ENCODE data around the gene TMIE. TPM values are rescaled to one million over a fixed set of nuclear protein-coding genes. Genes with fewer than 3 reads are reported as not detected.
A peak's percentile ranks its signal among the peaks of the same experiment; 100 is the strongest.

The TMIE gene
- total RNA-seq, 2 experiments from 2014 or later: 0.93 to 1.3 TPM

DNA sequence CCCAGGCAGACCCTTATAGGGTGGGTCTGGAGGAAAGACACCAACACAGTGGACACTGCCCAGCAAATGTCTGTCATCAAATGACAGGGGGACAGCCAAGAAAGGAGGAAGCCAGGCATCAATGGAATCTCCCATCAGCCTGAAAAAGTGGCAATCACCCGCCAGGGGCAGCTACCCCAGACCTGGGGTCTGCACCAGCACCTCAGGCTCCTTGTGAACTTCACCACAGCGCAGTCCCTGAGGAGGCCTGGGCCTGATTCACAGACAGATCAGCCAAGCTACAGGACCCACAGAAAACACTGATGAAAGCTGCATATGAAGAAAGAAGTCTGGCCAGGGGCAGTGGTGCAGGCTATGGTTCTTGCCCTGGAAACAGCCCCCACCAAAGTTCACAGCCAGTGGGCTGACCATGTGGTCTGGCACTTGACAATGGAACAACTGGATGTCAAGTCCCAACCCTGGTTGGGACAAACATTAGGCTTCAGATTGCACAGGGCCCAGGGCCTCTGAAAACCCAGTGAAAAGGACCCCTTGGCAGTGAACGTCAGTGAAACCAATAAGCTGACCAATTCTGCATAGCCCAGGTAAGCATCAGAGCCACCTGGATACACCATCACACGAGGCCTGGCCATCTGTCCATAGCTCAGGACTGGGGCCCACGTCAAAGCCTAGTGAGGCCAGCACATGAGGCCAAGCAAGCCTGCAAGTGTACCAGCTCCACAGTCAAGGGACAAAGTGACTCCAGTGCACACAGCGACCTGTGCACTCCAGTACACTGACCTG lies 36.8 kb upstream of the TMIE start:
- intact Hi-C loops (cut with micrococcal nuclease): no loop called here
- ChIA-PET POLR2A (no interaction called here), CTCF (no interaction called here)
- H3K36me3 Mint-ChIP-seq: no peaks in the 10 kb centered on the region
- DNase-seq: peak; percentile 3
- H3K4me3 Mint-ChIP-seq: no peak overlapping the region
- no peaks in the 10 kb centered on the region for H3K9me3 Mint-ChIP-seq
- H3K27me3 Mint-ChIP-seq: no peaks in the 10 kb centered on the region
- H3K27ac Mint-ChIP-seq: no peak overlapping the region
- no peaks in the 10 kb centered on the region for H3K4me1 Mint-ChIP-seq (ENCODE audit: low read depth)

DNA sequence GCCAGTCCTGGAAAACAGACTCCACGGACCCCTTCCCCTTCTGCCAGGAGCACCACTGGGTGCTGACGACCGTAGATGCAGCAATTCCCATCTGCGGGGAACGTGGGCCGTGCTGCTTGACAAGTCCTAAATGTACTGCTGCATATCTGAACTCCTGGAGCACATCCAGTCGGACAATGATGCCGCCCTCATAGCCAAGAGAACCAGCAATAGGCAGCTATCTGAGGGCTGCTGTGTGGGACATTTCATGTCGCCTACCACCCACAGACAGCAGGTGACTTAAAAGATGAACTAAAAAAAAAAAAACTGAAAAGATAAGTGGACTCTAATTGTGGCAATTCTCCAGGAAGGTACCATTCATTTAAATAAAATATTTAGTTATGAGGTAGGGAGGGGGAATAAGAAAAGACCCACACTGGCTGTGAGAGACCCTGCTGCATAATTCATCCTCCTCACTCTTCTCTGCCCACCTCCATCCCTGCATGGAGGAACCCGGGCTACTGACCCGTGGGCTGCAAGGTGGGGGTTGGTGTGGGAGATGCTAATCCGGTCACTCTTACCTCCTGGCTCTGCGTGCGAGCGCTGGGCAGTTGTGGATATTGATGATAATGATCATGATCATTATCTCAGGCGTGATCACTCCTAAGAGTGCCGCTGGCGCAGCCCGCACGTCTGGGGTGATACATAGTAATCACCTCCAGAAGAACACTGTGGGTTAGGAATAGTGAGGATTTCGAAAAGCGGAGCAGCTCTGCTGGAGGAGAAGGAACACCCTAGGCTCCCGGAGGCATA lies 36.0 kb upstream of the TMIE start:
- no peaks in the 10 kb centered on the region for H3K9me3 Mint-ChIP-seq
- no peaks in the 10 kb centered on the region for H3K36me3 Mint-ChIP-seq
- H3K27ac Mint-ChIP-seq: no peak overlapping the region
- H3K27me3 Mint-ChIP-seq: no peaks in the 10 kb centered on the region
- no peaks in the 10 kb centered on the region for H3K4me1 Mint-ChIP-seq (ENCODE audit: low read depth)
- intact Hi-C loops (cut with micrococcal nuclease): no loop called here
- H3K4me3 Mint-ChIP-seq: no peak overlapping the region
- CTCF ChIA-PET: no interaction called here
- POLR2A ChIA-PET: no interaction called here
- no peak for DNase-seq

DNA sequence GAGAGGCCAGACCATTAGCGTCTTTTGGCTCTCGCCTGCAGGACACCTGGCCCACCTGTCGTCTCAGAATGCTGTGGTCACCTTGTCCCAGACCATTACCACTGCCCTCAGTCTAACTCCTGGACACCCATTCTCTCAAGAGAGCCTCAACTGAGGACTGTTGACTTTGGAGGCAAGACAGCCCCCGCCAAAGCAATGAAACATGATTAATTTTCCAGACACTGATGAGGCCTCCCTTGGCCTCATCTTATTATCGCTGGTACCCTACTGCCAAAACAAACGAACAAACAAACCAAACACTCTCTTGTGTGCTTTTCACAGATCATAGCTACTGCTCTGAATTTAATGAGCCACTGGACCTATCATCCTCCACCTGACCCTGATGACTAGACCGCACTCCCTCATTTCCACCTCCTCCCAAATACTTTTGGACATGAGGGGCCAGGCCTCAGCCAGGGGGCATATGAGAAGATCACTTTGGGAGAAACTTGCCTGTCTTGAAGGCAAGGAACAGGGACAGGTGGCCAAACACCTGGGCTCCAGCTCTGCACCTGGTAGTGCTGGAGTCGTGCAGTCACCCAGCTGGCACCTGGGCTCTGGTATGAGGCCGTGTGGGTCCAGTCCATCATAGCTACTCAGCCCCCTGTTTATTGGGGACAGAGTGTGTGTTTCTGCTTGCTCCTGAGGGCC lies 35.3 kb upstream of the TMIE start:
- no peaks in the 10 kb centered on the region for H3K36me3 Mint-ChIP-seq
- intact Hi-C loops (cut with micrococcal nuclease): no loop called here
- H3K9me3 Mint-ChIP-seq: no peaks in the 10 kb centered on the region
- no peaks in the 10 kb centered on the region for H3K4me1 Mint-ChIP-seq (ENCODE audit: low read depth)
- DNase-seq: peak; percentile 2
- H3K27me3 Mint-ChIP-seq: no peaks in the 10 kb centered on the region
- CTCF ChIA-PET: interaction anchor here (1.0 kb wide), 1 partner anchor 178 kb away, joined by 3 read pairs; no protein-coding TSS in a partner anchor
- no peak overlapping the region for H3K4me3 Mint-ChIP-seq
- POLR2A ChIA-PET: no interaction called here
- H3K27ac Mint-ChIP-seq: no peak overlapping the region

DNA sequence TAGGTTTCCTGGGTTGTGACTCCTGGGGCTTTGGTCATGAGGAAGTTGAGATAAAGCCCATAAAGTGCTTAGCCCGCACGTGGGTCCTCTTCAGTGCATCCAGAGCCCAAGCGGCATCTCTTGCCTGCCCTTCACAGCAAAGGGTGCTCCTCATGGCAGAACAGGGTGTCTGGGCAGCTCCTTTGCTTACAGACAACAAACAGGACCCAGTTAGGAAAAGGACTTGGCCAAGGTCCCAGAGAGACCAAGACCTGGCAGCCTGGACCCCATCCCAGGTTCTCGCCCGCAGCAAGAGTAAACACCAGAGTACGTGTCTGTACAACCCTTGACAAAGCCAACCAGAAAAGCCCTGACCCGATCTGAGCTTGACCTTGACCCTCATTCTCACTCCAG lies 34.7 kb upstream of the TMIE start:
- Mint-ChIP-seq H3K9me3 (no peaks in the 10 kb centered on the region), H3K4me3 (no peak overlapping the region), H3K36me3 (no peaks in the 10 kb centered on the region), H3K27me3 (no peaks in the 10 kb centered on the region), H3K4me1 (ENCODE audit: low read depth) (no peaks in the 10 kb centered on the region), H3K27ac (no peak overlapping the region)
- ChIA-PET POLR2A (no interaction called here), CTCF (interaction anchor here (0.6 to 1.0 kb wide), 2 partner anchors 37 to 178 kb away, joined by 3 to 4 read pairs; no protein-coding TSS in a partner anchor)
- intact Hi-C loops (cut with micrococcal nuclease): no loop called here
- peak; percentile 4 for DNase-seq

DNA sequence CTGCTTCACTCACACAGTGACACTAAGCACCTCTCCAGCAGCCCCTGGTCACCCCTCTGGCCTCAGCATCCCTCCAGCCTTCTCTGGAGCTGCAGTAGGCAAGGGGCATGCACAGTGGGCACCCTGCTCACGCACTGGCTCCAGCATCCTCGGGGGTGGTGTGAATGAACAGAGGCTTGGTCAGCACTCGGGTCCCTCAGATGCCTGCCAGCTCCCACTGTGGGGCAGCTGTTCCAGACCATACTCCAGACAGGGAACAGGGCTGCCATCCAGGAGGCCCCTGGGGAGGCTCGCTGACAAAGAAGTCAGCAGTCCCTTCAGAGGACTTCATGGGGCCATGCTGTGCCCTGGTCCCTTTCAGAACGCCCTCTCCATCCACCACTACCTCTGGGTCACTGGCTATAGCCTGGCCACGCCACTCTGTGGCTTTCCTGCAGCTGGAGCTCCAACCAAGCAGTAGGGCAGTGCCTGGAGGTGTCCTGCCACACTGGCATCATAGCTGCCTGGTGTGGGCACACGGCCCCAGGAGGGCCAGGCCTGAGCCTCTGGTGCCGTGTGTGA lies 34.1 kb upstream of the TMIE start:
- intact Hi-C loops (cut with micrococcal nuclease): no loop called here
- no peaks in the 10 kb centered on the region for H3K4me1 Mint-ChIP-seq (ENCODE audit: low read depth)

DNA sequence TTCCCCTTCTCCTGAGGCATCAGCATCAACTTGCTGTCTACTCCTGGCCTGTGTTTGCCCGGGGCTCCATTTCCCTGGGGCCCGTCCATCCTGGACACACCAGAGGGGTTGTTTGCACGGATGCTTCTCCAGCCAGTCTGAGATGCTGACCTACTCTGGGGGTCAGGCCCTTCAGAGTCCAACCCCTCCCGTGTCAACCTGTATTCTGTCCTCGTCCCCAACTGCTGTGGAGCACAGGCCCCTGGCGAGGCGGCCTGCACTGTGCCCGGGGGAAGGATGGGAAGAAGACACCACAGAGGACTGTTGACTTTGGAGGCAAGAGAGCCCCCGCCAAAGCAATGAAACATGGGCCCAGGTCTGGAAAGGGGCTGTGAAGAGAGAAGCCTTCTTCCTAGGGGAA lies 33.5 kb upstream of the TMIE start:
- POLR2A ChIA-PET: no interaction called here
- CTCF ChIA-PET: no interaction called here
- Mint-ChIP-seq H3K4me3 (no peak overlapping the region), H3K27ac (no peak overlapping the region), H3K36me3 (no peaks in the 10 kb centered on the region), H3K27me3 (no peaks in the 10 kb centered on the region), H3K9me3 (no peaks in the 10 kb centered on the region), H3K4me1 (ENCODE audit: low read depth) (no peaks in the 10 kb centered on the region)
- DNase-seq: peak; percentile 3
- intact Hi-C loops (cut with micrococcal nuclease): no loop called here

More for the DNA sequence above, 34.1 kb upstream of the TMIE start:
- H3K9me3 Mint-ChIP-seq: no peaks in the 10 kb centered on the region
- H3K27me3 Mint-ChIP-seq: no peaks in the 10 kb centered on the region
- CTCF ChIA-PET: interaction anchor here (0.6 to 1.0 kb wide), 2 partner anchors 37 to 179 kb away, joined by 3 to 4 read pairs; no protein-coding TSS in a partner anchor
- DNase-seq: peak; percentile 3
- POLR2A ChIA-PET: no interaction called here
- no peak overlapping the region for H3K27ac Mint-ChIP-seq
- H3K4me3 Mint-ChIP-seq: no peak overlapping the region
- H3K36me3 Mint-ChIP-seq: no peaks in the 10 kb centered on the region

DNA sequence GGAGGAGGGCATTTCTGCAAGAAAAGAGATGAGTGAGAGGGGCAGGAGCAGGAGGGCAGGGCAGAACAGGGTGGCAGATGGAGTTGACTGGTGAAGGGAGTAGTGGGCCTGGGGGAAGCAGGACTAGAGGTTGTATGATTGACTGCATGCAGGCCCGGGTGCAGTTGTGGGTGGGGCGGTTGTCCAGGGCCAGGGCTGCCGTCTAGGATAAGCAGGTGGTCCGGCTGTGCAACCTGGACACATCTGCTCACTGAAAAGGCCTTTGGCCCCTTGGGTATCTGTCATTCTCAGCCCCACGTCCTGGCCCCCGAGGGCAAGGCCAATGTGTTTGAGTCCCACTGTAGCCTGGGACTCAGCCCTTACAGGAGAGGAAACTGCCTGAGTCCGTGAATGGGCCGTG lies 33.1 kb upstream of the TMIE start:
- DNase-seq: peak; percentile 4
- no peaks in the 10 kb centered on the region for H3K4me1 Mint-ChIP-seq (ENCODE audit: low read depth)
- ChIA-PET CTCF (no interaction called here), POLR2A (no interaction called here)
- no peak overlapping the region for H3K4me3 Mint-ChIP-seq
- no peak overlapping the region for H3K27ac Mint-ChIP-seq
- no peaks in the 10 kb centered on the region for H3K9me3 Mint-ChIP-seq
- intact Hi-C loops (cut with micrococcal nuclease): no loop called here
- H3K36me3 Mint-ChIP-seq: no peaks in the 10 kb centered on the region
- H3K27me3 Mint-ChIP-seq: no peaks in the 10 kb centered on the region

DNA sequence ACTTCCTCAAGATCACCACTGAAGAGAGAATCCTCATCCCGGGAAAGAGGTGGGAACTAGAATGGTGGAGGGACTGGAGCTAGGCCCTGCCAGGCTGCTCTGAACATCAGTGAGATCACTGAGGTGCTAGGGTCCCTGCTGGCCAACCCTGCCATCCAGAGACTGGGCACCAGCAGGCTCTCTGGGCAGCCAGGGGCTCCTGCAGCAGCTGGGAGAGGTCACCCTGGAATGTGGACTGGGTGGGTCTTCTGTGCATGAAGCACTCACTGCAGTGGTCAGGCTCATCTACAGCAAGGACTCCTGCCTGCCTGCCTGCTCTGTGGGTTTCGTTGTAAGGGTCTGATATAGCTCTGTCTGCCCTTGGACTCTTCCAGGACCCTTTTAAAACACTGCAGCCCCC lies 32.6 kb upstream of the TMIE start:
- intact Hi-C loops (cut with micrococcal nuclease): no loop called here
- Mint-ChIP-seq H3K4me1 (ENCODE audit: low read depth) (no peaks in the 10 kb centered on the region), H3K4me3 (no peak overlapping the region), H3K27me3 (no peaks in the 10 kb centered on the region), H3K9me3 (no peaks in the 10 kb centered on the region), H3K36me3 (no peaks in the 10 kb centered on the region), H3K27ac (no peak overlapping the region)
- ChIA-PET CTCF (no interaction called here), POLR2A (no interaction called here)
- DNase-seq: peak; percentile 4

DNA sequence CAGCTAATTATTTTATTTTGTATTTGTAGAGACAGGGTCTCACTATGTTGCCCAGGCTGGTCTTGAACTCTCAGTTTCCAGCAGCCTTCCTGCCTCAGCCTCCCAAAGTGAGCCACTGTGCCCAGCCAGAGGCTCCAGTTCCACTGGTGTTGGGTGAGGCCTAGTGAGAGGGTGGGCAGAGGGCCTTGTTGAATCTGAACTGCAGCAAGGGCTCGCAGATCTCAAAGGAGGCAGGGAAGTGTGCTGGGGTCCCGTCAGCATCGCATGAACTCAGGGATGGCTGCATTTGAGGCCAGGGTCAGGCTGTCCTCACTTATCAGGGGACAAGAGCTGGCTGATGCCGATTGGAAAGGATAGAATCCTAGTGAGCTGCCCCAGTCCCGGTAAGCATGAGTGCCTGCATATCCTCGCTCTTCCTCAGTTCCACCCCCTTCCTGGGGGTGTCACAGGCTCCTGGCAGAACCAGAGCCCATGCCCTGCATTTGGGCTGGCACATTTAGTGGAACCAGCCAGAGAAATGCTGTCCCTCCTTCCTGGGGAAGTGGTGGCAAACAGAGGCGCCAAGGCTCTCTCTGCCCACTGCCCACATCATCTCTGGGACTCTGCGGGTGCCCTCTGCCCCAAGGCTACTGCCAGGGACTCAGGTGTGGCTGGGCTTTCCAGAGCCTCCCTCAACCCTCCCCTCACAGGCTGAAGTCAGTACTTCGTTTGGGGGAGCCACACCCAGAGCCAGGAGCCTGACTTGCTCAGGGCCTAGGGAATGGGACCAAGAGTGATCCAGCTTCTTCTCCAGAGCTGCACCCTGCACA lies 31.8 kb upstream of the TMIE start:
- Mint-ChIP-seq H3K4me1 (ENCODE audit: low read depth) (no peaks in the 10 kb centered on the region), H3K27me3 (no peaks in the 10 kb centered on the region), H3K27ac (no peak overlapping the region), H3K9me3 (no peaks in the 10 kb centered on the region), H3K4me3 (no peak overlapping the region), H3K36me3 (no peaks in the 10 kb centered on the region)
- intact Hi-C loops (cut with micrococcal nuclease): no loop called here
- peak; percentile 5 for DNase-seq
- ChIA-PET POLR2A (no interaction called here), CTCF (no interaction called here)

DNA sequence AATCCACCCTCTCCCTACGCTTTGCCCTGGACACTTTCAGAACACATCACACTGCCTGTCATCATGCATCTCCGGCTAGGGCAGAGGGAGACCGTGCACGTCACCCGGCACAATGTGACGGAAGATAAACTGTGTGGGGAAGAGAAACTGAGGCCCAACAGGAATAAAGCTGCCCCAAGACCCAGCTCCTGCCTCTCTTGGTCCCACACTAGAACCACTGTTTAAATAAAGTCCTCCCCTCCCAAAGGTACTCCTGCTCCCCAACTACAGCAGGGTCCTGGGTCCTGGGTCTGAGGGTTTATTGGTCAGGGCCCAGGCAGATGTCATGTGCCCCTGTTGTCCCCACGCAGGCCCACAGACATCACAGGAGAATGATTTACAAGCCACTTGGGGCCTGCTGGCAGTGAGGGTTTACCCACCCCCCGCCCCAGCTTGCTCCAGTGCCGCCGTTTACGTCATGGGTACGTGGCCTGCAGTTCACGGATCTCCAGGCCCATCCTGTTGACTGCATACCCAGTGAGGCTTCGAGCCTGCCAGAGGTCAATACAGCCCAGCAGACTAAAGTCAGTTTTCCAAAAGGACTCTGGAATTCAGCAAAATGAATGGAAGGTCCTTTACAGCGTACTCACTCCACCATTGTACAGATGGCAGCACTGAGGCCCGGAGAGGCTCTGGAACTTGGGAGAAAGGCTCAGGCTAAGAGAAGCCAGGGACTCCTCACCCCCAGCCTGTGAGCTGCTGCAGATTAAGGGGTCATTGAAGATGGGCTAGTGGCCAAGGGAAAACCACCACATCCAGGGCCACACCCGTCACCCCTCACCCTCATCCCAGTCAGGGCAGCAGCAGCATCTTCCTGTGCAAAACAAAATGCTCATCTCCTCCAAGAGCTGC lies 30.9 kb upstream of the TMIE start:
- H3K4me3 Mint-ChIP-seq: no peak overlapping the region
- H3K27me3 Mint-ChIP-seq: no peaks in the 10 kb centered on the region
- intact Hi-C loops (cut with micrococcal nuclease): no loop called here
- CTCF ChIA-PET: no interaction called here
- H3K4me1 Mint-ChIP-seq (ENCODE audit: low read depth): no peaks in the 10 kb centered on the region
- DNase-seq: no peak
- H3K9me3 Mint-ChIP-seq: no peaks in the 10 kb centered on the region
- no peak overlapping the region for H3K27ac Mint-ChIP-seq
- POLR2A ChIA-PET: no interaction called here
- no peaks in the 10 kb centered on the region for H3K36me3 Mint-ChIP-seq

DNA sequence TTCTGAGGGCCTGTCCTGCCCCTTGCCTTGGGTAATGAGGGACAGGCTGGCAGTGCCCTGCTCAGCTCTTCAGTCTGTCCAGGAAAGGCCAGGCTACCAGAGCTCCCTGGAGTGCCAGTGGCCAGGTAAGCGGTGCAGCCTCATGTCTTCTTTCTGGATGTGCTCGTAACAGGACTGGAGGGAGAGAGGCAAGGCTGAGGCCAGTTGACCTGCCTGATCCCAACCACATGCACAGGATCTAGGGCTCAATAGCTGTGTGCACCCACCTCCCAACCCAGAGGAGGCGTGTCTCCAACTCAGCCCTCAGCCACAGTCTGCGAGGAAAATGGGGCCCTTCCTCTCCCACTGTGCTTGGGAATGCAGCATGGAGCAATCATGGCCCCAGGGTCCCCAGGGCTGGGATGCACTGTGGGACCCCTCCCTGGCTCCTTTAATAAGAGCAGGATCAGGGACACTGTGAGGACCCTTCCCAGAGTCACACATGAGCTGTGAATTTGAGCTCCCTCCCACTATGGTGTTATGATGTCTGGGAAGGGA lies 30.2 kb upstream of the TMIE start:
- Mint-ChIP-seq H3K4me3 (no peak overlapping the region), H3K9me3 (no peaks in the 10 kb centered on the region), H3K36me3 (no peaks in the 10 kb centered on the region), H3K27me3 (no peaks in the 10 kb centered on the region), H3K27ac (no peak overlapping the region), H3K4me1 (ENCODE audit: low read depth) (no peaks in the 10 kb centered on the region)
- POLR2A ChIA-PET: no interaction called here
- intact Hi-C loops (cut with micrococcal nuclease): no loop called here
- DNase-seq: no peak
- CTCF ChIA-PET: no interaction called here
